ENCODE results near the gene MVP. TPM values are rescaled to one million over a fixed set of nuclear protein-coding genes. Genes with fewer than 3 reads are reported as not detected.
A peak's percentile ranks its signal among the peaks of the same experiment; 100 is the strongest.

The MVP gene
- total RNA-seq, 1 donor from 2014 or later: 2.4 TPM

- Histone ChIP-seq H3K4me3 (no peak overlapping the region), H3K36me3 (no peaks in the 10 kb centered on the region), H3K9ac (no peak overlapping the region), H3K27me3 (no peaks in the 10 kb centered on the region), H3F3A (ENCODE audit: low read depth) (peaks cover 56% of the 10 kb centered on the region), H3K4me2 (no peak overlapping the region), H3K27ac (no peak overlapping the region), H3K79me2 (ENCODE audit: low read depth) (peaks cover 41% of the 10 kb centered on the region), H3K9me3 (ENCODE audit: low read depth) (no peaks in the 10 kb centered on the region), H2AFZ (replicated peaks) (no peak overlapping the region), H3K4me1 (peaks cover 13% of the 10 kb centered on the region), H4K20me1 (ENCODE audit: low read depth) (peaks cover 43% of the 10 kb centered on the region)
- peak overlapping the region; percentile 46 for H3K4me3 Mint-ChIP-seq
- DNase-seq (ENCODE audit: low spot score): no peak
- TF ChIP-seq EZH2 (IDR thresholded peaks at IDR 0.05): no peak
- TF ChIP-seq CTCF (IDR thresholded peaks at IDR 0.05): peak; percentile 4
- no peak for TF ChIP-seq EZH2phosphoT487 (IDR thresholded peaks at IDR 0.05)
- peaks cover 6% of the 10 kb centered on the region for H3K27me3 Mint-ChIP-seq (ENCODE audit: insufficient read depth, low read depth)
- no peak overlapping the region for H3K27ac Mint-ChIP-seq
- peaks cover 14% of the 10 kb centered on the region for H3K36me3 Mint-ChIP-seq
- no peaks in the 10 kb centered on the region for H3K9me3 Mint-ChIP-seq
- H3K4me1 Mint-ChIP-seq: peaks cover 52% of the 10 kb centered on the region
Observed at GRCh38 chr16:29819506-29819905, 756 bp upstream of the MVP start.

GRCh38 chr16:29820730-29821642, 724 bp downstream of the MVP start:
- peaks cover 43% of the 10 kb centered on the region for H3K4me1 Mint-ChIP-seq
- Histone ChIP-seq H3K4me2 (no peak overlapping the region), H4K20me1 (ENCODE audit: low read depth) (peaks cover 36% of the 10 kb centered on the region), H3K4me1 (peaks cover 18% of the 10 kb centered on the region), H3K27ac (peak overlapping the region; percentile 66), H2AFZ (replicated peaks) (no peak overlapping the region), H3F3A (ENCODE audit: low read depth) (peaks cover 54% of the 10 kb centered on the region), H3K9ac (no peak overlapping the region), H3K4me3 (no peak overlapping the region), H3K27me3 (no peaks in the 10 kb centered on the region), H3K79me2 (ENCODE audit: low read depth) (peaks cover 31% of the 10 kb centered on the region), H3K9me3 (ENCODE audit: low read depth) (no peaks in the 10 kb centered on the region), H3K36me3 (no peaks in the 10 kb centered on the region)
- no peaks in the 10 kb centered on the region for H3K9me3 Mint-ChIP-seq
- no peak for DNase-seq (ENCODE audit: low spot score)
- TF ChIP-seq EZH2phosphoT487 (IDR thresholded peaks at IDR 0.05) (no peak), CTCF (IDR thresholded peaks at IDR 0.05) (no peak), EZH2 (IDR thresholded peaks at IDR 0.05) (no peak)
- peaks cover 14% of the 10 kb centered on the region for H3K36me3 Mint-ChIP-seq
- H3K27me3 Mint-ChIP-seq (ENCODE audit: insufficient read depth, low read depth): peaks cover 13% of the 10 kb centered on the region
- H3K27ac Mint-ChIP-seq: peak overlapping the region; percentile 57
- no peak overlapping the region for H3K4me3 Mint-ChIP-seq

- H3K27me3 ChIP-seq: no peaks in the 10 kb centered on the region
Observed at GRCh38 chr16:29821643-29822115, 1.4 kb downstream of the MVP start.

More at GRCh38 chr16:29821643-29822115, 1.4 kb downstream of the MVP start:
- Histone ChIP-seq H3K9me3 (ENCODE audit: low read depth) (no peaks in the 10 kb centered on the region), H3K79me2 (ENCODE audit: low read depth) (peaks cover 27% of the 10 kb centered on the region), H4K20me1 (ENCODE audit: low read depth) (peaks cover 33% of the 10 kb centered on the region), H2AFZ (replicated peaks) (no peak overlapping the region), H3K36me3 (no peaks in the 10 kb centered on the region), H3F3A (ENCODE audit: low read depth) (peaks cover 56% of the 10 kb centered on the region), H3K9ac (no peak overlapping the region), H3K4me2 (no peak overlapping the region), H3K4me1 (peaks cover 20% of the 10 kb centered on the region), H3K4me3 (no peak overlapping the region), H3K27ac (peak overlapping the region; percentile 66)
- H3K36me3 Mint-ChIP-seq: peaks cover 14% of the 10 kb centered on the region
- no peak for DNase-seq (ENCODE audit: low spot score)
- no peak overlapping the region for H3K4me3 Mint-ChIP-seq
- peaks cover 10% of the 10 kb centered on the region for H3K27me3 Mint-ChIP-seq (ENCODE audit: insufficient read depth, low read depth)
- no peaks in the 10 kb centered on the region for H3K9me3 Mint-ChIP-seq
- H3K4me1 Mint-ChIP-seq: peaks cover 42% of the 10 kb centered on the region
- H3K27ac Mint-ChIP-seq: no peak overlapping the region
- TF ChIP-seq EZH2phosphoT487 (IDR thresholded peaks at IDR 0.05): no peak
- no peak for TF ChIP-seq CTCF (IDR thresholded peaks at IDR 0.05)
- TF ChIP-seq EZH2 (IDR thresholded peaks at IDR 0.05): no peak
